Retinal pigment epithelial cell (primary cell): ENCODE results near the gene ATP9A.

Experiments
- DNase-seq: peaks from one replicate; pipeline ENCODE4 v3.0.0-alpha.2; 2010; ENCODE audit warnings: low read depth
- H3K4me3 ChIP-seq: 2 replicates; pipeline ENCODE4 v1.5.1; 2011; ENCODE audit warnings: mild to moderate bottlenecking, low read length, control low read depth, moderate library complexity
- CTCF ChIP-seq: conservative IDR thresholded peaks from 2 replicates; pipeline ENCODE4 v1.5.1; 2011; ENCODE audit warnings: low read depth, low read length, control low read depth, inconsistent platforms

ATP9A gene

DNA sequence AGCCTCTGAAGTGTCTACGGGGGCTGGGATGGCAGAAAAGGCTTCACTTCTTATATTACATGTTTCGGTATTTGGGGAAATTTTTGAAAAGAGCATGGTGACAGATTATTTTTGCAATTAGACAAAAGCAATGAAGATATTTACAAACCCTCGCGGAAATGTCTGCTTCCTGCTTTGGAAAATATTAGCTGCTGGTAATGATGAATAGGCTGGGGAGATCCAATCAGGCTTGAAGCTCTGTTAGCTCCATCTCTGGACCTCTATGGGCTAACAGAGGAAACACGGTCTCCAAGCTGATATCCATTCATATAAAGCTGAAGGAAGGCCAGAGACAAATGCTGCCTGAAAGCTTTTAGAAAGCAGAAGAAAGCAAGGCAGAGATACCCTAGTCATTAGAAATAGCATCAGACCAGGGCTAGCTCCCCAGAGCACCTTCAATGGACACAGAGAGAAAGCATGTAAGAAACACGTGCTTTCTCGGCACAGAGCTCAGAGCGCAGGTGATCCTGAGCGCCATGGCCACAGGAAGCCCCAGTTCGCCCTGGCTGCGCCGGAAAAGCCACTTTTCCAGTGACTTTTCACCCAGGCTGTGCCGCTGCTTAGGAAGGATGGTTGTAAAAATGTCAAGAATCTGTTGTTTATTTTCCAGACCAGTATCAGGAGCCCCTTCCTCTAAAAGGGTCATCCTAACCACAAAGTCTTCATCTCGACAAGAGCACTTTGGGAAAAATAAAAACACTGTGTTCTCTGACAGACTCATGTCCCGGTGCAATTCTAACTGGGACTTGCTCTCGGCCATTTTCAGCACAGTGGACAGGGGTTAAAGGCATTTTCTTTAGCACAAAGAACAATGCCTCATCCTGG is 157.2 kb downstream of the ATP9A start:
- no peak for TF ChIP-seq CTCF
- no peak overlapping the region for H3K4me3 ChIP-seq
- DNase-seq = no peak

GRCh38 chr20:51610111-51610510 is 158.1 kb downstream of the ATP9A start:
- DNase-seq = no peak
- TF ChIP-seq CTCF = no peak
- no peak overlapping the region for H3K4me3 ChIP-seq

DNA sequence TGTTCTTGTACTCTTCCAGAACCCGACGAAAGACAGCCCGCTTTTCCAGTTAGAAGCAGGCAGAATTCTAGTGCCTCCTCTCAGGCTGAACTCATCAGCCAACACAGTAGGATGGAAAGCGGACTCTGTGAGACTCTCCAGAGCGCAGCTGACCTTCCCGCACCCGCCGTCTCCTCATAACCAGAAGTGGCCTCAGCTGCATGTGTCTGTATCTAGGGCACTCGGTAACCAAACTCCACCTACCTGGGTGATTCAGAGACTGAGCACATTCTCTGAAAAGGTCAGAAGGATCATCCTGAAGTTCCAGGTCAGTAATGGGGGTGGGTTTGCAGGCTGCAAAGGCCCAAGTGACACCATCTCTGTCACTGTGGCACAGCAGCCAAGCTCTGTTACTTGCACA is 158.9 kb downstream of the ATP9A start:
- DNase-seq = no peak
- no peak for TF ChIP-seq CTCF
- H3K4me3 ChIP-seq = no peak overlapping the region

- no peak overlapping the region for H3K4me3 ChIP-seq
- TF ChIP-seq CTCF = no peak
- DNase-seq = no peak
Observed at GRCh38 chr20:51608061-51608460, 160.1 kb downstream of the ATP9A start.

DNA sequence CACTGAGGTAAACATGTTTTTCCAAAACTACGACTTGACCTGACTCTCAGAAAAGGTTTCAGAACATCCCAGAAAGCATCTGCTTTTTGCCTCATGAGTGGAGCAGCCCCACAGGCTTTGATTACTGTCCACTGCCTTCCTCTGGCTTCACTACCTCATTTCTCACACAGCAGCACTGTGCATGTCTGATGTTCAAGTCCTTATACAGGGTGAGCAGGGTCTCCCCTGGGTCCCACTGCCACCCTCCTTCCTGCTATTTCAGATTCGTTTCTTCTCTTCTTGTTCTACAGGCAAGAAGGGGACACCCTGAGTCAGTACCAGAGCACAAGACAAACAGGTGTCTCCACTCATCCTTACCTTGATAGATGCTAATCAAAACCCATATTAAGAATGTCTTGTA is 161.0 kb downstream of the ATP9A start:
- no peak for DNase-seq
- TF ChIP-seq CTCF = no peak

GRCh38 chr20:51604851-51605250 is 163.3 kb downstream of the ATP9A start:
- TF ChIP-seq CTCF = no peak
- DNase-seq = no peak
- H3K4me3 ChIP-seq = no peak overlapping the region

More for the DNA sequence above, 161.0 kb downstream of the ATP9A start:
- no peak overlapping the region for H3K4me3 ChIP-seq

DNA sequence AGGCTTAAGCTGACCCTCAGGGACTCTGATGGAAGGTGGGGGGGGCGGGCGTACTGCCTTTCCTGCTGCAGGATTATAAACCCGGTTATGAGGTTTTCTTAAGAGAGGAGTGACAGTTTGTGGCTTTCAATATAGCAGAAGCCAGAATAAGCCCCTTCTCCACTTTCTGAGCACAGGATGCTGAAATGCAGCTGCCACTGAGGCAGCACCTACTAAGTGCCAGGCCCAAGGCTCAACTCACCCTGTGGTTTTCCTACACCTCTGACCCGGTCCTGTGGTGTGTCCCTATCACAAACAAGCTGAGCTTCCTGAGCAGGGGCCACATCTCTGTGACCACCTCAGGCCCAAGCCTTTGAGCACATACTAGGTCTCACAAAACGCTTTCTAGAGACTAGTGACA is 166.1 kb downstream of the ATP9A start:
- DNase-seq = no peak
- TF ChIP-seq CTCF = no peak
- H3K4me3 ChIP-seq = no peak overlapping the region
